SK-N-SH (cell line): ENCODE measurements around the gene ASB18.
"Not testable (repeated sequence)": the region's sequence is repeated elsewhere in the genome, so short reads cannot be mapped to it uniquely, and the experiment has no call there.

Experiments used
- CTCF ChIP-seq: fragments of 200-600 bp; sonication (generic); IDR thresholded peaks from 2 replicates; pipeline ENCODE4 v1.6.1; 2017; ENCODE audit warnings: antibody characterized with exemption, mild to moderate bottlenecking, moderate library complexity
- NRF1 ChIP-seq: IDR thresholded peaks from 2 replicates; pipeline ENCODE4 v1.6.1; 2012; ENCODE audit warnings: low read depth, mild to moderate bottlenecking, low read length
- POLR2AphosphoS5 ChIP-seq: IDR thresholded peaks from 2 replicates; pipeline ENCODE4 v1.6.1; 2012; ENCODE audit warnings: low read depth, low read length
- RAD21 ChIP-seq: IDR thresholded peaks from 2 replicates; pipeline ENCODE4 v1.6.1; 2012; ENCODE audit warnings: mild to moderate bottlenecking, low read length
- TF ChIP-seq, protein P1 (sequence below): fragments of 150-350 bp; IDR thresholded peaks from 2 replicates; pipeline ENCODE4 v1.6.1; 2016; ENCODE audit warnings: mild to moderate bottlenecking, low read depth, low read length

DNA sequence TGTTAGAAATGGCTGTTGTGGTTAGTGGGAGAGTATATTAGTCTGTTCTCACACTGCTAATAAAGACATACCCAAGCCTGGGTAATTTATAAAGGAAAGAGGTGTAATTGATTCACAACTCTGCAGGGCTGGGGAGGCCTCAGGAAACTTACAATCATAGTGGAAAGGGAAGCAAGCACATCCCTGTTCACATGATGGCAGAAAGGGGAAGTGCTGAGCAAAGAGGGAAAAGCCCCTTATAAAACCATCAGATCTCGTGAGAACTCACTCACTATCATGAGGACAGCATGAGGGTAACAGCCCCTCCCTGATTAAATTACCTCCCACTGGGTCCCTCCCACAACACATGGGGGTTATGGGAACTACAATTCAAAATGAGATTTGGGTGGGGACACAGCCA lies 24.2 kb upstream of the ASB18 start:
- TF ChIP-seq RAD21, CTCF, POLR2AphosphoS5, NRF1: not testable (repeated sequence)
- TF ChIP-seq, protein P1, sequence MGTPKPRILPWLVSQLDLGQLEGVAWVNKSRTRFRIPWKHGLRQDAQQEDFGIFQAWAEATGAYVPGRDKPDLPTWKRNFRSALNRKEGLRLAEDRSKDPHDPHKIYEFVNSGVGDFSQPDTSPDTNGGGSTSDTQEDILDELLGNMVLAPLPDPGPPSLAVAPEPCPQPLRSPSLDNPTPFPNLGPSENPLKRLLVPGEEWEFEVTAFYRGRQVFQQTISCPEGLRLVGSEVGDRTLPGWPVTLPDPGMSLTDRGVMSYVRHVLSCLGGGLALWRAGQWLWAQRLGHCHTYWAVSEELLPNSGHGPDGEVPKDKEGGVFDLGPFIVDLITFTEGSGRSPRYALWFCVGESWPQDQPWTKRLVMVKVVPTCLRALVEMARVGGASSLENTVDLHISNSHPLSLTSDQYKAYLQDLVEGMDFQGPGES, result not testable (repeated sequence)
